HG02938 (cell line): ENCODE measurements around the gene SYT8.

Source experiments
- ATAC-seq: cut with Tn5 transposase; IDR thresholded peaks from one replicate; pipeline ENCODE4 v1.9.1; 2021; ENCODE audit warnings: mild to moderate bottlenecking, moderate library complexity; ENCODE audit not compliant: unreplicated experiment

The SYT8 gene

GRCh38 chr11:1817511-1817910, 17.3 kb upstream of the SYT8 start:
- ATAC-seq, result no peak

DNA sequence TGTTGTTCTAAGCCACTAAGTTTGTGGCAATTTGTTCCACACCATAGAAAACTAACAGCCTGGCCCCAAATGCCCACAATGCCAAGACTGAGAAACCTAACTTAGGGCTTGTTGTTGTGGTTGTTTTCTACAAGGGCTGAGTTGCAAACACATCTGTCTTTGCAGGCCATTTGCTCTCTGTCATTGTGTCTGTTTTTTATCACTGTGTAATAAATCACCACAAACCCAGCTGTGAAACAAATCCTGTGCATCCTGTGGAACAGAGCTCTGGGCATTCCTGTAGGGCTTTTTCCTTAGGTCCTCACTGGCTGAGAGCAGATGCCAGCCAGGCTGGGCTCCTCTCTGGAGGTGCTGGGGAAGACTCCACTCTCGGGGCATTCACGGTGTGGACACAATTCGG, 15.7 kb upstream of the SYT8 start:
- no peak for ATAC-seq

DNA sequence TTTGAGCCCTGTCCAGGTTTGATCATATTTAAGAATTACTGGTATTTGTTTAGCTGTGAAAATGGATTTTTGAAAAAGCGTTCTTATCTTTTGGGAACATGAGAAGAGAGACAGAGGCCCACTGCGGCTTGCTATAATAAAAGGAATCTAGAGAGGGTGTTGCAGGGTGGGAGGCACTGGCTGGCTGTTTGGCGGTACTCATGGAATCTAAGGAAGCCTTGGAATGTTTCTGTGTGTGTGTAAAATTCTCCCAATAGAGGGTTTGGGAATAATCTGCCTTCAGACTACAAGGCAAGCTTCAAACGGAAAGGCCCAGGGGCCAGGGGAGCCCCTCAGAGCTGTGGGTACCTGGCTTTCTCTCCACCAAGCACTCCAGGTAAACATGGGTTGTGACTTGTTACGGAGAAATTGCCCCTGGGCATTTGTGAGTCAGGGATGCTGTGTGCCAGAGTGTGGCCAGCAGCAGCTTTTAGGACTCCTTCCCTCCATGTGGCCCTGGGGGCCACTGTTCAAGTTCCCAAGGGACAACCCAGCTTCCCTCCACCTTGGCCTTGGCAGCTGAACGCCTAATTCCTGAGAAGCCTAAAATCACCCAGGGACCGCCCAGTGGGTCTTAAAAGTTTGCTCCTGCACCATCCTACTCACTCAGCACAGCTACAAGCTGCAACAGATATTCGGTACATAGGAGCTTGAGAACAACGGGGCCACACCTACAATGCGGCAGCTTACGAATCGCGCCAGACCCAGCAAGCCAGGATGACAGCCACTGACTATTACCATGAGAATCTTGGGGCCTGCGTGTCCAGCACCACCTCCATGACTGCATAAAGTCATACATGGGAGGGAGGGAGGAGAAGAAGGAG, 14.1 kb upstream of the SYT8 start:
- ATAC-seq, result no peak

- no peak for ATAC-seq
These were observed 13.2 kb upstream of the SYT8 start for GRCh38 chr11:1821562-1821961.

- ATAC-seq, result no peak
These were observed 12.0 kb upstream of the SYT8 start for GRCh38 chr11:1822648-1823375.

DNA sequence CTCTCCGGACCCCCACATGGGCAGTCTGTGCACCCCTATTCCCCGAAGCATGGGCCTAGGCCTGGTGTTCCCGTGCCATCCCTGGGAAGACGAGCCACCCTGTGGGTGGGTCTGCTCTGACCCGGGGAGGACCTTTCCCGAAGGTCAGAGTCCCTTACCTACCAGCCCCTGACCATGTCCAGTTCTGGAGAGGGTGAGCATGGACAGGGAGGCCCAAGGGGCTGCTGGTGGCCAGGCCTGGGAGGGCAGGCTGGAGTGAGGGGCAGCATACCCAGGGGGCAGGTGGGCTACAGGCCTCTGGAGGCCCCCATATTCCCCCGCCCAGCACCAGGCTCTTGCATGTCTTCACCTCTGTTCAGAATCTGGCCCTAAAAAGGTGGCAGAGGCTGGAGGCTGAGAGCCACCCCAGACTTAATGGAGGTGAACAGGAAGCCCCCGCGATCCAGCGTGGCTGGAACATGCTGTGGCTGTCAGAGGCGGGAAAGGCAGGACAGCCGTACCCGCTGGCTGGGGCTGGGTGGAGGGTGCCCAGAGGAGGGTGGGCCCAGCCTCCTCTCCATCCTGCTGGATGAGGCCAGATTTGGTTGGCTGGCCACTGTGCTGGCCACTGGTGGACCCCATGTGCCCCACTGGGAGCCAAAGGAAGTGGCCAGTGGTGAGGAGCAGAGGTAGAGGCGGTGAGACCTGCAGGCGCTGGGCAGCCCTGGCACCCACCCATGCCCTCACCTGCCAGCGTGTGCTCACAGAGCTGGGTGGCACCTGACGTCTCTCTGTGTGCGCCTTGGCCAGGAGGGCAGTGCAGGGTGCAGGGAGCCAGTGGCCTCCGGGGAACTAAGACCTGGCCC, 11.2 kb upstream of the SYT8 start:
- no peak for ATAC-seq

DNA sequence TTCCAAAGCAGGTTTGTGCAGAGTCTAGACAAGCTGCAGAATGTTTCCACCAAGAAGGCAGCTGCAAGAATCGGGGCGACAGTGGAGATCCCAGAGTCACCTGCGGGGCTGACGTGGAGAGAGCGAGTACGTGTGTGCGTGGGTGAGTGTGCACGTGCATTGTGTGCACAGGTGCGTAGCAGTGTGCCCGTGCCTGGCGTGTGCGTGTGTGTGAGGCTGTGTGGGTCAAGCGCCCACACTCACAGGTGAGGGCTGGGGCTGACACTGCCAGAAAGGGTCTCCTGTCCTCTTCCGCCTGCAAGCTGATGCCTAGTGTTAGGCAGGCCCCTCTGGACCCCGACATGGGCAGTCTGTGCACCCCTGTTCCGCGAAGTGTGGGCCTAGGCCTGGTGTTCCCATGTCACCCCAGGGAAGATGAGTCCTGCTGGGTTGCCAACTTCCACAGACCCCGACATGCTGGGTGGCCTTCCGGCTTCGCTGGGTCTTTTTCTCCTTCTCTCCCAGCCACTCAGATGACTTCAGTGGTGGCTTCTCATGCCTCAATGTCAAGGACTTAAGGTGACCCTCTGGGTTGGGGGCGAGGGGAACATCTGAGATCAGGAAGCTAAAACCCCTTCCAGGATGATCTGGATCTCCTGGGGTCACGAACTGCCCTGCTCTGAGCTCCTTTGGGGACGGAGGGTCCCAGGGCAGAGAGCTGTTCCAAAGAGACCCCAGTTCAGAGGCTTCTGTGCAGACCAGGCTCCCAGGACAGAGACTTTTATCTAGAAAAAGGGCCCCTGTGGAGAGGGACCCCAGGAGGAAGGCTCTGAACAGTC, 10.4 kb upstream of the SYT8 start:
- ATAC-seq, result no peak

GRCh38 chr11:1825039-1825740, 9.6 kb upstream of the SYT8 start:
- ATAC-seq, result no peak

- ATAC-seq, result no peak
These were observed 8.9 kb upstream of the SYT8 start for GRCh38 chr11:1825785-1826451.

DNA sequence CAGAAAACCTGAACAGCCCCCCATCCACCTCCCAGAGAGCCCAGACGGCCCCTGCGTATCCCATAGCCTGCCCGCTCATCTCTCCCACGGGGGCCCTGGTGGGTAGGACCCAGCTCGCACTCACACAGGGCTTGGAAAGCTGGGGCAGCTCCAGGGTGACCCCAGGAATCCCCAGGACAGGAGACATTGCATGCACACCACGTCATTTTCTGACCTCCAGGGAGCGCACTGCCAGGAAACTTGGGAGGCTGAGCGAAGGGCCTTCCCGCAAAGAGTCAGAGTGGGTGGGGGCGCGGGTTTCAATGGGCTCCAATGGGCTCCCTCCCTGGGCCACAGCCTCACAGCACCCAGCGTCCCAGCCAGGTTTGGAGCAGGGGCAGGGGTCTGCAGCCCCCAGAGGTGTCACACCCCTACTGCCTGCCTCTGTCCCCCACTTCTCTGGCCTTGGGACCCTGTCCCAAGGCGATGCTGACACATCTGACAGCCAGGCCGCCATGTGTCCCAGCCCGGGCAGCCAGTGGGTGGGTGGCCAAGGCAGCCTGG, 8.2 kb upstream of the SYT8 start:
- ATAC-seq, result no peak

- ATAC-seq, result no peak
These were observed 7.5 kb upstream of the SYT8 start for GRCh38 chr11:1827095-1827813.

DNA sequence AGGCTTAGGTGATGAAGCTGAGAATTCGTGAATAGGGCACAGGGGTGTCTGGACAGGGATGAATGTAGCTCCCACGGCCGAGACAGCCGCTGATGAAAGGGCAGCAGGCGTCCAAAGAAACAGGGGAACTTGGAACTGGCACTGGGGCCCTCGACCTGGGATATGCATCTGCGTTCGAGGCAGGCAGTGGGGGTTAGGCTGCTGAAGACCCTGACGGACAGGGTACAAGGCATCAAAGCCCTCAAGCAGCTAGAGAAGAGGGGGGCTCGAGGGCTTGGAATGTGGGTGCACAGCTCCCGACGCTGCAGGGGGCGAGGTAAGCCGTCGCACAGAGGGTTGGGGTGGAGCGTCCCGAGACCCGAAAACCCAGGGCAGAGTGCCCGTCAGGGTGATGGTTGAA, 6.9 kb upstream of the SYT8 start:
- ATAC-seq, result no peak

DNA sequence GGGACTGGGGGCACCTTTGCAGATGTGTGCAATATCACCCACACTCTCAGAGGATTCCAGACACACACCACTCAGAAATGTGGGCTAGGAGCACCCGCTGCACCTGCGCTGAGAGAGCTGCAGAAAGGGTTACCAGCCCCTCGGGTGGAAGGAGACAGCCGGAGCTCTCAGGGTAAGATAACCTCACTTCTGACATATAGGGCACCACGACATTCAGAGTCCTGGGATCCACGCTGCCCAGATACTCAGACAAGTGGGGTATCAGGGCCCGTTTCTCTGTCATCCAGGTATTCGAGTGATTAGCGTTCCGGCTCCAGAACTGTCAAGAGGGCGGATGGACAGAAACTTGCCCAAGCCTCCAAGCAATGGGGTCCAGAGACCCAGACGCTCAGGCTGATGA, 6.2 kb upstream of the SYT8 start:
- ATAC-seq, result no peak

GRCh38 chr11:1829039-1829820, 5.6 kb upstream of the SYT8 start:
- ATAC-seq, result no peak

DNA sequence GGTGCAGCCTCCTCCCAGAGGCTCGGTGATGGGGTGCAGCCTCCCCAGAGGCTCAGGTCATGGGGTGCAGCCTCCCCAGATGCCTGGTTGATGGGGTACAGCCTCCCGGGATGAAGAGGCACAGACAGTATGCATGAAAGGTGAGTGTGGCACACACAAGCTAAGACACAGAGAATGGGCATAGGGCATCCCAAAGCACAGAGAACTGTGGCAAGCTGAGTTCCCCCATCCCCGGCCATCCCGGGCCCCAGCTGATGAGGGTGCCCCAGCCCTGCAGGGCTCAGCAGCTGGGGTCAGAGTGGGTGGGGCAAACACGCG, 4.8 kb upstream of the SYT8 start:
- no peak for ATAC-seq

DNA sequence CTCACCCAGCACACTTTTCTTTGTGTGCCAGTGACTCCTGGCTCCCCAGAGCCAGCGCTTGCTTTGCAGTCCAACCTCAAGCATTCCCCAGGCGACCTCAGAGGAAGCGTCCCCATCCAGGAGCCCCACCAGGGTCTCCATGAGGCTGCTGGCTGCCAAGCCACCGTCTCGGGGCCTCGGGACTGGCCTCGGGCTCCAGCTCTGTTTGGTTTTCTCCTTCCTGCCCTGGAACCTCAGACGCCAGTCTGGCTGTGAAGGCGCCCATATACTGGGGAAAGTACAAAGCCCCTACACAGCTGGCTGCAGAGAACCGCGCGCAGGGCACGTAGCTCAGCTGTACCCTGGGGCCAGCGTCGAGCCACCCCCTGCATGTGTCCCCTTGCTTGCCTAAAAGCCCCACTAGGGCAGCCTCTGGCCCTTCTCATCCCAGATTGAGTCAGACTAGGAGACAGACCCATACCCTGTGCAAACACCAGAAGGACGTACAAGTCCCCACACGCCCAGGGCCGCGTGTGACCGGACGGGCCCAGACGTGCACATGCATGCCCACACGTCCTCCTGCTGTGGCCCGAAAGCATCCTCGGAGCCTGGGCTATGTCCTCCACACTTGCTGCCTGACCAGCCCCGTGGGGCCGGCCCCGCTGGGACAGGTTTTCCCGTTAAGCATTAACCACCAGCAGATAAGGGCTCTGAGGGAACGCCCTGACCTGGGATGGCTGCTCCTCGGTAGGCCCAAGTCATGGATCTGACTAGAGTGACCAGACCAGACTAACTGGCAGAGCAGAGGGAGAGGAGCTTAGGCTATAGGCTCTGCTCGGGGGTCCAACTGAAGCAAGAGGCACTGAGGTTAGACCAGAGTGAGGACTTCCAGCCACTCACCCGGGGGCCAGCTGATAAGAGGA, 4.2 kb upstream of the SYT8 start:
- ATAC-seq, result no peak
